Natural killer cell (primary cell): ENCODE measurements around the gene MMAB. TPM values are rescaled to one million over a fixed set of nuclear protein-coding genes. Genes with fewer than 3 reads are reported as not detected.

Source experiments
- ATAC-seq, 3 donors: fragments of 150-1000 bp in 2 of 3; fragments of 200-7000 bp in 1 of 3; cut with Tn5 transposase; 1 replicate in 1 of 3; 2 replicates in 2 of 3; pipeline ENCODE4 v1.10.0; 2021; ENCODE audit warnings: mild to moderate bottlenecking in 2 of 3, moderate library complexity in 2 of 3
- DNase-seq, 2 donors: peaks; one replicate each; pipeline versions ENCODE4 v3.0.0 to v3.0.0-alpha.2; 2013 to 2021; ENCODE audit warnings: mixed read lengths in 1 of 2
- H3K27ac ChIP-seq: one replicate; pipeline ENCODE4 v1.5.1; 2013; ENCODE audit warnings: mild to moderate bottlenecking, low read length
- H3K27me3 ChIP-seq: one replicate; pipeline ENCODE4 v1.6.1; 2013; ENCODE audit warnings: low read length; ENCODE audit not compliant: control insufficient read depth, insufficient read depth
- H3K36me3 ChIP-seq: one replicate; pipeline ENCODE4 v1.6.1; 2013; ENCODE audit warnings: low read length; ENCODE audit not compliant: control insufficient read depth, insufficient read depth
- H3K4me1 ChIP-seq: one replicate; pipeline ENCODE4 v1.6.1; 2013; ENCODE audit warnings: low read length; ENCODE audit not compliant: control insufficient read depth, insufficient read depth
- H3K4me3 ChIP-seq: one replicate; pipeline ENCODE4 v1.5.1; 2013; ENCODE audit warnings: low read length
- H3K9me3 ChIP-seq: one replicate; pipeline ENCODE4 v1.6.1; 2013; ENCODE audit warnings: low read length; ENCODE audit not compliant: control insufficient read depth, insufficient read depth
- H3K27ac Mint-ChIP-seq, 2 donors: one replicate each; pipeline ENCODE4 v1.8.0; 2022; ENCODE audit warnings: mild to moderate bottlenecking in 2 of 2, mixed read lengths in 2 of 2, moderate library complexity in 1 of 2
- H3K27me3 Mint-ChIP-seq, 2 donors: one replicate each; pipeline ENCODE4 v1.8.0; 2022; ENCODE audit warnings: low read depth in 2 of 2, mixed read lengths in 2 of 2
- H3K36me3 Mint-ChIP-seq: one replicate; pipeline ENCODE4 v1.8.0; 2022; ENCODE audit warnings: mixed read lengths
- H3K4me1 Mint-ChIP-seq, 2 donors: one replicate each; pipeline ENCODE4 v1.8.0; 2022; ENCODE audit warnings: mixed read lengths in 2 of 2
- H3K4me3 Mint-ChIP-seq: one replicate; pipeline ENCODE4 v1.8.0; 2022; ENCODE audit warnings: mild to moderate bottlenecking, moderate library complexity, mixed read lengths
- H3K9me3 Mint-ChIP-seq, 2 donors: one replicate each; pipeline ENCODE4 v1.8.0; 2022; ENCODE audit warnings: mixed read lengths in 2 of 2
- WGBS: methylation state at CpG from one replicate; pipeline ENCODE4 v1.1.7; 2013; ENCODE audit warnings: missing lambda C conversion rate; ENCODE audit not compliant: insufficient coverage; 5-methylcytosine and 5-hydroxymethylcytosine counted together
- intact Hi-C: fragments of 100-400 bp; cut with micrococcal nuclease; formaldehyde crosslinking; loops from one replicate; pipeline ENCODE4 v1.14.2; 2022
- total RNA-seq, 4 donors: library from RNA; stranded (reverse); fragments of 120-200 nt in 1 of 4; gene quantifications; one replicate each; pipeline versions ENCODE4 v1.2.3 to v1.2.4, GENCODE V29; 2013 to 2022
- TF ChIP-seq, protein P1 (sequence below): fragments of 200-600 bp; IDR thresholded peaks from one replicate; pipeline ENCODE4 v1.8.0; 2022; ENCODE audit warnings: antibody characterized with exemption

MMAB gene
- total RNA-seq, 3 donors from 2014 or later (not counting 1 experiment from before 2014, with no cell fraction given), result 17.1 to 18.3 (median 17.6) TPM

DNA sequence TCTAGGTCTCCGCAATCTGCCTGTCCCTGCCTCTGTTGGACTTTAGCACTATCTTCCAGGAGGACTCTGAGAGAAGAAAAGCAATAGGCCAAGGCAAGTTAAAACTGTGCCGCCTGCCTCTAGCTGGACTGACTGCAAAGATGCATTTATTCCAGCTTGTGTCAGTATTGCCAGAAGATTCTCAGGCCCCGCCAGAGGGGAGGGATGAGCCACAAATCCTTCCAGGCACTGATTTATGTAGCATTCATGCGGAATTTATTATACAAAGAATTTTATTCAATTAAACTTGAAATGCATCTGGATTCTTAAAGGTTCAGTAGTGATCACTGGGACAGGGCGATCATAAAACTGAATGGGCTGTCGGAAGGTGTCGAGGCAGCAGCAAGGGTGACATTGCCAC, 19.8 kb downstream of the MMAB start:
- H3K27ac ChIP-seq, result no peak overlapping the region
- no peaks in the 10 kb centered on the region for H3K27me3 ChIP-seq
- 96% methylated on average over 7 of the region's 7 CpGs for WGBS
- no peaks in the 10 kb centered on the region for H3K36me3 ChIP-seq
- intact Hi-C loops, result no loop called here
- H3K4me1 ChIP-seq, result peaks cover 11% of the 10 kb centered on the region
- no peak overlapping the region for H3K4me3 ChIP-seq
- TF ChIP-seq, protein P1, sequence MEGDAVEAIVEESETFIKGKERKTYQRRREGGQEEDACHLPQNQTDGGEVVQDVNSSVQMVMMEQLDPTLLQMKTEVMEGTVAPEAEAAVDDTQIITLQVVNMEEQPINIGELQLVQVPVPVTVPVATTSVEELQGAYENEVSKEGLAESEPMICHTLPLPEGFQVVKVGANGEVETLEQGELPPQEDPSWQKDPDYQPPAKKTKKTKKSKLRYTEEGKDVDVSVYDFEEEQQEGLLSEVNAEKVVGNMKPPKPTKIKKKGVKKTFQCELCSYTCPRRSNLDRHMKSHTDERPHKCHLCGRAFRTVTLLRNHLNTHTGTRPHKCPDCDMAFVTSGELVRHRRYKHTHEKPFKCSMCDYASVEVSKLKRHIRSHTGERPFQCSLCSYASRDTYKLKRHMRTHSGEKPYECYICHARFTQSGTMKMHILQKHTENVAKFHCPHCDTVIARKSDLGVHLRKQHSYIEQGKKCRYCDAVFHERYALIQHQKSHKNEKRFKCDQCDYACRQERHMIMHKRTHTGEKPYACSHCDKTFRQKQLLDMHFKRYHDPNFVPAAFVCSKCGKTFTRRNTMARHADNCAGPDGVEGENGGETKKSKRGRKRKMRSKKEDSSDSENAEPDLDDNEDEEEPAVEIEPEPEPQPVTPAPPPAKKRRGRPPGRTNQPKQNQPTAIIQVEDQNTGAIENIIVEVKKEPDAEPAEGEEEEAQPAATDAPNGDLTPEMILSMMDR, result no peak
- no peaks in the 10 kb centered on the region for H3K27me3 Mint-ChIP-seq
- H3K9me3 ChIP-seq, result no peaks in the 10 kb centered on the region
- DNase-seq (no peak), ATAC-seq (no peak)
- H3K4me3 Mint-ChIP-seq, result no peak overlapping the region
- H3K36me3 Mint-ChIP-seq, result no peaks in the 10 kb centered on the region
- peaks cover 14 to 17% of the 10 kb centered on the region in 2 donors for H3K4me1 Mint-ChIP-seq
- H3K9me3 Mint-ChIP-seq, result no peaks in the 10 kb centered on the region
- H3K27ac Mint-ChIP-seq, result no peak overlapping the region

DNA sequence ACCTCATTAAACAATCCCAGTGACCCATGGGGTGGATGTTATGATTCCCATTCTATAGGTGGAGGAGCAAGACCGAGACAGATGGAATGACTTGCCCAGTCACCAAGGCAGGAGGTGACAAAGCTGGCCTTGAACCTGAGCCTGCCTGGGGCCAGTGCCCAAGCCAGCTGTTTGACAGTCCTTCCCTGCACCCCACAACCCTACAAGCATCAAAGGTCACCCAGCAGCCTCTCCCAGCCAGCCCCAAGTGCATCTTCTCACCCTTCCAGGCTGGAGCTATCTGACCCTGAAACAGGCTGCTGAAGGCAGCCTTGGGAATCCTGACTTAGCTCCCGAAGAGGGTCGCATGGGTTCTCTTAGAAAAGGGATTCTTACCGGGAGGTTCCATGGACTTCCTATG, 20.3 kb downstream of the MMAB start:
- peaks cover 14 to 22% of the 10 kb centered on the region in 2 donors for H3K4me1 Mint-ChIP-seq
- Histone ChIP-seq H3K27ac (no peak overlapping the region), H3K9me3 (no peaks in the 10 kb centered on the region), H3K27me3 (no peaks in the 10 kb centered on the region), H3K36me3 (no peaks in the 10 kb centered on the region), H3K4me1 (peaks cover 11% of the 10 kb centered on the region), H3K4me3 (no peak overlapping the region)
- no peaks in the 10 kb centered on the region for H3K9me3 Mint-ChIP-seq
- ATAC-seq (no peak), DNase-seq (no peak)
- no peaks in the 10 kb centered on the region for H3K36me3 Mint-ChIP-seq
- WGBS, result 84% methylated on average over 4 of the region's 4 CpGs
- intact Hi-C loops, result no loop called here
- H3K27ac Mint-ChIP-seq, result no peak overlapping the region
- TF ChIP-seq, protein P1, result no peak
- no peaks in the 10 kb centered on the region for H3K27me3 Mint-ChIP-seq
- no peak overlapping the region for H3K4me3 Mint-ChIP-seq

DNA sequence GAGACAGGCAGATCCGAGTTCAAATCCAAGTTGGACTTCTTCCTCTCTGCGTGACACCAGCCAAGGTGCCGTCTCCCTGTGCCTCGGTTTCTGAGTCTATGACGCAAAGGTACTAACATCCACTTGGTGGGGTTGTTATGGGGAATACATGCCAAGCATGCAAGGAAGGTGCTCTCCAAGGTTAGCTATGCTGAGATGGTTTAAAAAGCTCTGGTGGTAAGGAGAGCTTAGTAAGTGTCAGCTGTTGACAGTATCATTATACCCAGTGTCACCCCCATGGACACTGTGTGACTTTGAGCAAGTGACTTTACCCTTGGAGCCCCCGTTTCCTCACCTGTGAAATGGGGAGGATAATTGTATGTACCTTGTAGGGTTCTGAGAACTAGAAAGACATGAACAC, 22.2 kb downstream of the MMAB start:
- Mint-ChIP-seq H3K27me3 (peaks cover 0 to 3% of the 10 kb centered on the region in 2 donors), H3K9me3 (no peaks in the 10 kb centered on the region), H3K4me1 (peaks cover 30 to 33% of the 10 kb centered on the region in 2 donors), H3K36me3 (no peaks in the 10 kb centered on the region), H3K27ac (peak overlapping the region in 1 of 2 donors; percentile 40), H3K4me3 (no peak overlapping the region)
- intact Hi-C loops, result no loop called here
- Histone ChIP-seq H3K4me1 (peaks cover 22% of the 10 kb centered on the region), H3K27ac (no peak overlapping the region), H3K9me3 (no peaks in the 10 kb centered on the region), H3K4me3 (no peak overlapping the region), H3K36me3 (no peaks in the 10 kb centered on the region), H3K27me3 (no peaks in the 10 kb centered on the region)
- TF ChIP-seq, protein P1, result no peak
- WGBS, result 94% methylated on average over 5 of the region's 6 CpGs
- ATAC-seq (no peak), DNase-seq (no peak)

DNA sequence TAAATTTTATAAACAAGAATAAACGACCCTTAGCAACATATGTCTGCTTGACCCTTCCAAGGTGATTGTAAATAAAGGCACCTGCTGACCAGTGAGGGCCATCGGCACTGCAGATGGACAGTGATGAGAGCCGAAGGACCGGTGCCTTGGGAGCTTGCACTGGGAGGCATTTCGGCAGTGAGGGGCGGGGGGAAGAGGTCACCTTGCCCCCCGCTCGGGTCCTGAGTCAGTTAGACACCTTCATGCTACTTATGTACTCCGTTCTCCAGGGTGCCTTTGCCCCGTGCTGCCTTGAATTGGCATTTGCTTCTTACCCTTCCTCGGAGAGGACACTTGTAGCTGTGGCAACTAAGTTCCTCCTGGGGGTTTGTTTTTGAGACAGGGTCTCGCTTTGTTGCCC, 23.0 kb downstream of the MMAB start:
- intact Hi-C loops, result no loop called here
- H3K27ac ChIP-seq, result no peak overlapping the region
- no peaks in the 10 kb centered on the region for H3K9me3 ChIP-seq
- no peaks in the 10 kb centered on the region for H3K36me3 ChIP-seq
- no peak for DNase-seq
- H3K4me3 Mint-ChIP-seq, result no peak overlapping the region
- no peak overlapping the region for H3K4me3 ChIP-seq
- ATAC-seq, result no peak
- H3K4me1 ChIP-seq, result peaks cover 31% of the 10 kb centered on the region
- TF ChIP-seq, protein P1, result no peak
- peaks cover 0 to 3% of the 10 kb centered on the region in 2 donors for H3K27me3 Mint-ChIP-seq
- H3K27ac Mint-ChIP-seq, result no peak overlapping the region
- peaks cover 38 to 41% of the 10 kb centered on the region in 2 donors for H3K4me1 Mint-ChIP-seq
- no peaks in the 10 kb centered on the region for H3K36me3 Mint-ChIP-seq
- H3K27me3 ChIP-seq, result no peaks in the 10 kb centered on the region
- 82% methylated on average over 12 of the region's 12 CpGs for WGBS
- no peaks in the 10 kb centered on the region for H3K9me3 Mint-ChIP-seq
